HEK293 (cell line): ENCODE results near the gene TPD52L1.

Experiments used
- ZBTB21 ChIP-seq: fragments of 450-650 bp; formaldehyde crosslinking; IDR thresholded peaks from 2 replicates; pipeline ENCODE4 v1.5.1; 2017; ENCODE audit warnings: missing biosample characterization, missing genetic modification characterization
- ZFHX2 ChIP-seq: fragments of 450-650 bp; formaldehyde crosslinking; conservative IDR thresholded peaks from 2 replicates; pipeline ENCODE4 v1.5.1; 2016; ENCODE audit warnings: missing biosample characterization, missing genetic modification characterization
- ZNF202 ChIP-seq: fragments of 450-650 bp; formaldehyde crosslinking; IDR thresholded peaks from 2 replicates; pipeline ENCODE4 v1.5.1; 2016; ENCODE audit warnings: missing biosample characterization, missing genetic modification characterization, borderline replicate concordance
- ZNF433 ChIP-seq: fragments of 450-650 bp; formaldehyde crosslinking; IDR thresholded peaks from 2 replicates; pipeline ENCODE4 v1.5.1; 2016; ENCODE audit warnings: missing biosample characterization, missing genetic modification characterization, low read depth
- TF ChIP-seq, protein P1 (sequence below): fragments of 450-650 bp; formaldehyde crosslinking; IDR thresholded peaks from 2 replicates; pipeline ENCODE4 v1.5.1; 2016; ENCODE audit warnings: missing biosample characterization, missing genetic modification characterization
- TF ChIP-seq, protein P2 (sequence below): fragments of 450-650 bp; formaldehyde crosslinking; IDR thresholded peaks from 2 replicates; pipeline ENCODE4 v1.5.1; 2016; ENCODE audit warnings: missing biosample characterization, missing genetic modification characterization, low read depth
- TF ChIP-seq, protein P3 (sequence below): fragments of 450-650 bp; formaldehyde crosslinking; conservative IDR thresholded peaks from 2 replicates; pipeline ENCODE4 v1.5.1; 2016; ENCODE audit warnings: low read depth, missing biosample characterization, missing genetic modification characterization
- TF ChIP-seq, protein P4 (sequence below): fragments of 450-650 bp; formaldehyde crosslinking; IDR thresholded peaks from 2 replicates; pipeline ENCODE4 v1.5.1; 2016; ENCODE audit warnings: missing biosample characterization, missing genetic modification characterization

DNA sequence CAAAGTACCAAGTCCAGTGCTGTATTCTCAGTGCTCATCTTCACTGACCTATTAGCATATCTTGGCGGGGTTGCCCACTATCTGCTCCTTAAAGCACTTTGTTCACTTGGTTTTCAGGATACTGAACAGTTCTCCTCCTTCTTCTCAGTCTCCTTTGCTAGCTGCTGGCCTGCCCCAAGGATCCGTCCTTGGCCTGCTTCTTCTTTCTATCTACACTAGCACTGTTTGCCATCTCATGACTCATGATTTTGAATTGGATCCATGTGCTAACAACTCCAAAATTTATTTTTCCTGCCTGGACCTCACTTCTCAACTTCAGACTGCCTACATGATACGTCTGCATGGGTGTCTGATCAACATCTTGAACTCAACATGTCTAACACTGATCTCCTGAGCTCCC is 15.5 kb downstream of the TPD52L1 start:
- TF ChIP-seq, protein P1, sequence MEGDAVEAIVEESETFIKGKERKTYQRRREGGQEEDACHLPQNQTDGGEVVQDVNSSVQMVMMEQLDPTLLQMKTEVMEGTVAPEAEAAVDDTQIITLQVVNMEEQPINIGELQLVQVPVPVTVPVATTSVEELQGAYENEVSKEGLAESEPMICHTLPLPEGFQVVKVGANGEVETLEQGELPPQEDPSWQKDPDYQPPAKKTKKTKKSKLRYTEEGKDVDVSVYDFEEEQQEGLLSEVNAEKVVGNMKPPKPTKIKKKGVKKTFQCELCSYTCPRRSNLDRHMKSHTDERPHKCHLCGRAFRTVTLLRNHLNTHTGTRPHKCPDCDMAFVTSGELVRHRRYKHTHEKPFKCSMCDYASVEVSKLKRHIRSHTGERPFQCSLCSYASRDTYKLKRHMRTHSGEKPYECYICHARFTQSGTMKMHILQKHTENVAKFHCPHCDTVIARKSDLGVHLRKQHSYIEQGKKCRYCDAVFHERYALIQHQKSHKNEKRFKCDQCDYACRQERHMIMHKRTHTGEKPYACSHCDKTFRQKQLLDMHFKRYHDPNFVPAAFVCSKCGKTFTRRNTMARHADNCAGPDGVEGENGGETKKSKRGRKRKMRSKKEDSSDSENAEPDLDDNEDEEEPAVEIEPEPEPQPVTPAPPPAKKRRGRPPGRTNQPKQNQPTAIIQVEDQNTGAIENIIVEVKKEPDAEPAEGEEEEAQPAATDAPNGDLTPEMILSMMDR: no peak
- TF ChIP-seq, protein P2, sequence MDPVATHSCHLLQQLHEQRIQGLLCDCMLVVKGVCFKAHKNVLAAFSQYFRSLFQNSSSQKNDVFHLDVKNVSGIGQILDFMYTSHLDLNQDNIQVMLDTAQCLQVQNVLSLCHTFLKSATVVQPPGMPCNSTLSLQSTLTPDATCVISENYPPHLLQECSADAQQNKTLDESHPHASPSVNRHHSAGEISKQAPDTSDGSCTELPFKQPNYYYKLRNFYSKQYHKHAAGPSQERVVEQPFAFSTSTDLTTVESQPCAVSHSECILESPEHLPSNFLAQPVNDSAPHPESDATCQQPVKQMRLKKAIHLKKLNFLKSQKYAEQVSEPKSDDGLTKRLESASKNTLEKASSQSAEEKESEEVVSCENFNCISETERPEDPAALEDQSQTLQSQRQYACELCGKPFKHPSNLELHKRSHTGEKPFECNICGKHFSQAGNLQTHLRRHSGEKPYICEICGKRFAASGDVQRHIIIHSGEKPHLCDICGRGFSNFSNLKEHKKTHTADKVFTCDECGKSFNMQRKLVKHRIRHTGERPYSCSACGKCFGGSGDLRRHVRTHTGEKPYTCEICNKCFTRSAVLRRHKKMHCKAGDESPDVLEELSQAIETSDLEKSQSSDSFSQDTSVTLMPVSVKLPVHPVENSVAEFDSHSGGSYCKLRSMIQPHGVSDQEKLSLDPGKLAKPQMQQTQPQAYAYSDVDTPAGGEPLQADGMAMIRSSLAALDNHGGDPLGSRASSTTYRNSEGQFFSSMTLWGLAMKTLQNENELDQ (tag by site-specific recombination): no peak
- TF ChIP-seq, protein P3, sequence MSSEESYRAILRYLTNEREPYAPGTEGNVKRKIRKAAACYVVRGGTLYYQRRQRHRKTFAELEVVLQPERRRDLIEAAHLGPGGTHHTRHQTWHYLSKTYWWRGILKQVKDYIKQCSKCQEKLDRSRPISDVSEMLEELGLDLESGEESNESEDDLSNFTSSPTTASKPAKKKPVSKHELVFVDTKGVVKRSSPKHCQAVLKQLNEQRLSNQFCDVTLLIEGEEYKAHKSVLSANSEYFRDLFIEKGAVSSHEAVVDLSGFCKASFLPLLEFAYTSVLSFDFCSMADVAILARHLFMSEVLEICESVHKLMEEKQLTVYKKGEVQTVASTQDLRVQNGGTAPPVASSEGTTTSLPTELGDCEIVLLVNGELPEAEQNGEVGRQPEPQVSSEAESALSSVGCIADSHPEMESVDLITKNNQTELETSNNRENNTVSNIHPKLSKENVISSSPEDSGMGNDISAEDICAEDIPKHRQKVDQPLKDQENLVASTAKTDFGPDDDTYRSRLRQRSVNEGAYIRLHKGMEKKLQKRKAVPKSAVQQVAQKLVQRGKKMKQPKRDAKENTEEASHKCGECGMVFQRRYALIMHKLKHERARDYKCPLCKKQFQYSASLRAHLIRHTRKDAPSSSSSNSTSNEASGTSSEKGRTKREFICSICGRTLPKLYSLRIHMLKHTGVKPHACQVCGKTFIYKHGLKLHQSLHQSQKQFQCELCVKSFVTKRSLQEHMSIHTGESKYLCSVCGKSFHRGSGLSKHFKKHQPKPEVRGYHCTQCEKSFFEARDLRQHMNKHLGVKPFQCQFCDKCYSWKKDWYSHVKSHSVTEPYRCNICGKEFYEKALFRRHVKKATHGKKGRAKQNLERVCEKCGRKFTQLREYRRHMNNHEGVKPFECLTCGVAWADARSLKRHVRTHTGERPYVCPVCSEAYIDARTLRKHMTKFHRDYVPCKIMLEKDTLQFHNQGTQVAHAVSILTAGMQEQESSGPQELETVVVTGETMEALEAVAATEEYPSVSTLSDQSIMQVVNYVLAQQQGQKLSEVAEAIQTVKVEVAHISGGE: no peak
- TF ChIP-seq ZNF433 (no peak), ZNF202 (tag by site-specific recombination) (no peak), ZBTB21 (tag by site-specific recombination) (no peak), ZFHX2 (no peak)
- TF ChIP-seq, protein P4, sequence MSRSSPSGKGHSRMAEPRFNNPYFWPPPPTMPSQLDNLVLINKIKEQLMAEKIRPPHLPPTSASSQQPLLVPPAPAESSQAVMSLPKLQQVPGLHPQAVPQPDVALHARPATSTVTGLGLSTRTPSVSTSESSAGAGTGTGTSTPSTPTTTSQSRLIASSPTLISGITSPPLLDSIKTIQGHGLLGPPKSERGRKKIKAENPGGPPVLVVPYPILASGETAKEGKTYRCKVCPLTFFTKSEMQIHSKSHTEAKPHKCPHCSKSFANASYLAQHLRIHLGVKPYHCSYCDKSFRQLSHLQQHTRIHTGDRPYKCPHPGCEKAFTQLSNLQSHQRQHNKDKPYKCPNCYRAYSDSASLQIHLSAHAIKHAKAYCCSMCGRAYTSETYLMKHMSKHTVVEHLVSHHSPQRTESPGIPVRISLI (tag by site-specific recombination): no peak
